ENCODE measurements around the gene TXNL4A.

- no peak for TF ChIP-seq CTCF (IDR thresholded peaks at IDR 0.05)
- no peak for TF ChIP-seq POLR2A (IDR thresholded peaks at IDR 0.05)
Observed at GRCh38 chr18:80004600-80005342, 16.4 kb upstream of the TXNL4A start.
